Measurements from ENCODE around the gene CEP97. TPM values are rescaled to one million over a fixed set of nuclear protein-coding genes. Genes with fewer than 3 reads are reported as not detected.

The CEP97 gene
- total RNA-seq, 1 donor from 2014 or later, result 4.8 TPM

DNA sequence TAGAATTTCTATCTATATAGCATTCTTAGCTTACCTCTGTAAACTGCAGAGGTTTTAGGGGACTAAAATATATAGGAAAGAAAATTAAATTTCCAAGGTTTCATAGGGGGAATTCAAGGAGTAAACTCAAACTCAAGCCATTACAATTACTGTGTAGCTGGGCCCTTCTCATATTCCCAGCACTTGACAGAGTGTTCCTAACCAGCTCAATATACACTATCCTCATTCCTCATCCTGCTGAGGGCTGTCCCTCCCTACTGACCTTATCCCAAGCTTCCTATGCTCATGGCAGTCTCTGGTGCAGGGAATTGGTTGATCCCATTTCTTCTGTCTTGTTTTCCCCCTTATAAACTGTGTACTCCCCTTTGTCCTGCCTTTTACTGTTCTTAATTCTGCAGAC, 88.5 kb downstream of the CEP97 start:
- DNase-seq (ENCODE audit: low read depth in 2 of 2), result no peak

GRCh38 chr3:101813817-101814440, 89.5 kb downstream of the CEP97 start:
- DNase-seq (ENCODE audit: low read depth in 2 of 2), result peak; percentile 51 to 62

DNA sequence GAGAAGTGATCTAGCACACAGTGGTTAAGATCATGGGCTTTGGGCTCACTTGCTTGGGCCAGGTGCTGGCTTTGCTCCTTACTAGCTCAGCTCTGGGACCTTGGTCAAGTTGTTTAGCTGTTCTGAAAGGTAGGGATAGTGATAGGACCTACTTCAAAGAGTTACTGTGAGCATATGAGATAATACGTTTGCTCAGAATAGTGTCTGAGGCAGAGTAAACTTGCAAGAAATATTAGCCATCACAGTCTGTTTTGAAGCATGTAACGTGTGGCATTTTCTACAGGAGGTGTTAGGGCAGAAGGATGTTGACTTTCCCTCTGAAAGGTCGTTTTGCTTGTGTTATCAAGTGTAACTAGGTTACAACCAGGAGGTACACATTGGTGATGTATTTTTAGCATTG, 90.4 kb downstream of the CEP97 start:
- DNase-seq (ENCODE audit: low read depth in 2 of 2), result peak in 1 of 2 donors; percentile 36

GRCh38 chr3:101816215-101817149, 92.1 kb downstream of the CEP97 start:
- DNase-seq (ENCODE audit: low read depth in 2 of 2), result peak; percentile 32 to 37

- no peak for DNase-seq (ENCODE audit: low read depth in 2 of 2)
Observed at GRCh38 chr3:101817992-101818391, 93.6 kb downstream of the CEP97 start.

DNA sequence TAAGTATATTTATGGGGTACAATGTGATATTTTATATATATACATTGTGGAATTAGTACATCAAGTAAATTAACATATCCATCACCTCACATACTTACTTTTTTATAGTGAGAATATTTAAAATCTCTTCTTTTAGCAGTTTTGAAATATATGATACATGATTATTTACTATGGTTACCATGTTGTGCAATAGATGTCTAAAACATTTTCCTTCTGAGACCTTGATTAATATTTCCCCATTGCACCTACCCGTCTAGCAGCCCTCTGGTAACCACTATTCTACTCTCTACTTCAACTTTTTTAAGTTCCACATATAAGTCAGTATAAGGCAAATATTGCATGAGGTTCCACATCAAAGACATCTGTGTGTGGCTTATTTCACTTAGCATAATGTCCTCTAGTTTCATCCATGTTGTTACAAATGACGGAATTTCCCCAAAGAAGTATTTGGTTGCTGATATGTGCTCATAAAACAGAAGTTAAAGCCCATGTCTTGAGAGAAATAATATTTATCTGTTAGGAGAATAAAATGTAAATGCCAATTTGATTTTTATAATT, 95.3 kb downstream of the CEP97 start:
- DNase-seq (ENCODE audit: low read depth in 2 of 2), result no peak

Other genes starting within 250 kb of the CEP97 start
- gene SENP7, start 211.4 kb upstream of the CEP97 start, total RNA-seq, result 8.7 and 14.7 TPM in 2 replicates
- gene TRMT10C, start 162.7 kb upstream of the CEP97 start, total RNA-seq, result 22.9 and 25.2 TPM in 2 replicates
- gene PCNP, start 150.4 kb upstream of the CEP97 start, total RNA-seq, result 55.4 and 58.3 TPM in 2 replicates
- gene ZBTB11, start 47.5 kb upstream of the CEP97 start, total RNA-seq, result 12.2 and 18.5 TPM in 2 replicates
- gene RPL24, start 37.9 kb upstream of the CEP97 start, total RNA-seq, result 2,417 and 3,012 TPM in 2 replicates
- gene NXPE3, start 54.6 kb downstream of the CEP97 start, total RNA-seq, result 6.3 and 6.5 TPM in 2 replicates
- 5.7 and 8.9 TPM in 2 replicates for gene NFKBIZ, start 124.9 kb downstream of the CEP97 start, total RNA-seq

Data from lung microvascular endothelial cell (primary cell).